DOHH2 (cell line): ENCODE results near the gene MEGF8.

Source experiments
- H3F3A ChIP-seq: fragments of 200-600 bp; sonication (generic), shearing (Covaris generic); 2 replicates; pipeline ENCODE4 v1.6.0; 2016; ENCODE audit warnings: antibody characterized with exemption, mild to moderate bottlenecking; ENCODE audit not compliant: control insufficient read depth, insufficient read depth
- H3K27ac ChIP-seq: fragments of 200-600 bp; sonication (generic); 2 replicates; pipeline ENCODE4 v1.5.1; 2014; ENCODE audit warnings: low read depth, mild to moderate bottlenecking, low read length, moderate library complexity
- H3K27me3 ChIP-seq: fragments of 200-600 bp; sonication (generic); 2 replicates; pipeline ENCODE4 v1.6.1; 2014; ENCODE audit warnings: mild to moderate bottlenecking, low read length, mixed read lengths; ENCODE audit not compliant: control insufficient read depth
- H3K36me3 ChIP-seq: fragments of 200-600 bp; sonication (generic); 2 replicates; pipeline ENCODE4 v1.6.1; 2014; ENCODE audit warnings: mild to moderate bottlenecking, low read length, moderate library complexity, mixed read lengths; ENCODE audit not compliant: control insufficient read depth
- H3K4me1 ChIP-seq: fragments of 200-600 bp; sonication (generic); 2 replicates; pipeline ENCODE4 v1.6.1; 2014; ENCODE audit warnings: mild to moderate bottlenecking, low read length, mixed read lengths; ENCODE audit not compliant: control insufficient read depth
- H3K4me2 ChIP-seq: fragments of 200-600 bp; sonication (generic); 2 replicates; pipeline ENCODE4 v1.6.0; 2014; ENCODE audit warnings: mild to moderate bottlenecking, low read length, moderate library complexity
- H3K4me3 ChIP-seq: fragments of 200-600 bp; sonication (generic); 2 replicates; pipeline ENCODE4 v1.5.1; 2014; ENCODE audit warnings: mild to moderate bottlenecking, low read length, mixed read lengths
- H3K79me2 ChIP-seq: fragments of 200-600 bp; sonication (generic); 2 replicates; pipeline ENCODE4 v1.6.1; 2014; ENCODE audit warnings: mild to moderate bottlenecking, low read length, mixed read lengths; ENCODE audit not compliant: control insufficient read depth
- H3K9me2 ChIP-seq: fragments of 200-600 bp; sonication (generic); replicated peaks from 2 replicates; pipeline ENCODE4 v1.6.1; 2014; ENCODE audit warnings: mild to moderate bottlenecking, low read length, mixed read lengths; ENCODE audit not compliant: control insufficient read depth
- H3K9me3 ChIP-seq: fragments of 200-600 bp; sonication (generic); 2 replicates; pipeline ENCODE4 v1.6.1; 2014; ENCODE audit warnings: antibody characterized with exemption, low read length, mixed read lengths; ENCODE audit not compliant: control insufficient read depth, insufficient read depth
- H4K20me1 ChIP-seq: fragments of 200-600 bp; sonication (generic); 2 replicates; pipeline ENCODE4 v1.6.0; 2014; ENCODE audit warnings: low read depth, mild to moderate bottlenecking, antibody characterized with exemption, low read length, moderate library complexity; ENCODE audit not compliant: control insufficient read depth, insufficient read depth
- EZH2phosphoT487 ChIP-seq: fragments of 200-600 bp; sonication (generic); IDR thresholded peaks from 2 replicates; pipeline ENCODE4 v1.6.1; 2017; ENCODE audit warnings: borderline replicate concordance, mild to moderate bottlenecking, antibody characterized with exemption, low read length, moderate library complexity, mixed read lengths
- TF ChIP-seq, protein P1 (sequence below): fragments of 200-600 bp; sonication (generic); IDR thresholded peaks from one replicate; pipeline ENCODE4 v1.5.1; 2014; ENCODE audit warnings: antibody characterized with exemption, mild to moderate bottlenecking, low read depth, low read length; ENCODE audit not compliant: poor library complexity, severe bottlenecking

MEGF8 gene

DNA sequence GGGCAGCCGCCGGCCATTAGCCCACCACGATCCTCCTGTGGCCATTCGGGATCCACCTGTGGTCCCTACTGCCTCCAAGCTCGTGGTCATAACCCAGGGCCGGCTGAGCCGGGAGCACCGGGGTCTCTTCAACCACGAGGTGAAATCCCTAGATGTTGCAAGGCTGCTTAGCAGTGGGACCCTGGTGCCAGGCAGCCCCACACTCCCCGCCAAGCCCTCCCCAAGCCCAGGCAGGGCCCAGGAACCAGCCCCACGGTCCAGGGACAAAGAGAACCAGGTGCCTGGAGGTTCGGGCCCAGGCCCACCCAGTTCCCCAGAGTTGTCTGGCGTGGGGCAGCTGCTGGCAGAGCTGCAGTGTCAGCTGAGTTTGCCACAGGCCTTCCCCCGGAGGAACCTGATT is 15.7 kb upstream of the MEGF8 start:
- Histone ChIP-seq H4K20me1 (no peaks in the 10 kb centered on the region), H3K27me3 (peaks cover 22% of the 10 kb centered on the region)
- TF ChIP-seq, protein P1, sequence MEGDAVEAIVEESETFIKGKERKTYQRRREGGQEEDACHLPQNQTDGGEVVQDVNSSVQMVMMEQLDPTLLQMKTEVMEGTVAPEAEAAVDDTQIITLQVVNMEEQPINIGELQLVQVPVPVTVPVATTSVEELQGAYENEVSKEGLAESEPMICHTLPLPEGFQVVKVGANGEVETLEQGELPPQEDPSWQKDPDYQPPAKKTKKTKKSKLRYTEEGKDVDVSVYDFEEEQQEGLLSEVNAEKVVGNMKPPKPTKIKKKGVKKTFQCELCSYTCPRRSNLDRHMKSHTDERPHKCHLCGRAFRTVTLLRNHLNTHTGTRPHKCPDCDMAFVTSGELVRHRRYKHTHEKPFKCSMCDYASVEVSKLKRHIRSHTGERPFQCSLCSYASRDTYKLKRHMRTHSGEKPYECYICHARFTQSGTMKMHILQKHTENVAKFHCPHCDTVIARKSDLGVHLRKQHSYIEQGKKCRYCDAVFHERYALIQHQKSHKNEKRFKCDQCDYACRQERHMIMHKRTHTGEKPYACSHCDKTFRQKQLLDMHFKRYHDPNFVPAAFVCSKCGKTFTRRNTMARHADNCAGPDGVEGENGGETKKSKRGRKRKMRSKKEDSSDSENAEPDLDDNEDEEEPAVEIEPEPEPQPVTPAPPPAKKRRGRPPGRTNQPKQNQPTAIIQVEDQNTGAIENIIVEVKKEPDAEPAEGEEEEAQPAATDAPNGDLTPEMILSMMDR, result no peak
- TF ChIP-seq EZH2phosphoT487, result no peak

DNA sequence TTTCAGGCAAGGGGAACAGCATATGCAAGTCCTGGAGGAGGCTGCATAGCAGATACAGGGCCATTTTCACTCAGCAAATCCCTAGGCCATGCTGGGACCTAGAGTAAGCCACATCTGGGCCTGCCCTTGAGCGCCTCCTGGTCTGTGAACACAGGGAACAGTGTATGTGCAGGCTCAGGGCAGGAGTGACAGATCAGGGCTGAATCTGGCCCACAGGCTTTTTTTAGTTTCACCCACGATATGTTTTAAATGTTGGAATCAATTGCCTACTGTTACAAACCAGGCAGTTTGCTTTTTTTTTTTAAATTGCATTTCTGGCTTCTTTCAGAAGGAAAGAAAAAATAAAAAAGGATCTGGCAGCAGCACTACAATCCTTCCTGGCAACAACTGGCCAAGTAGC is 13.8 kb upstream of the MEGF8 start:
- Histone ChIP-seq H3K27ac (no peak overlapping the region), H3K9me2 (no peaks in the 10 kb centered on the region), H3F3A (0 out of 2 replicates have a peak, but pooled peaks cover 3% of the 10 kb centered on the region), H3K36me3 (no peaks in the 10 kb centered on the region), H3K4me3 (no peak overlapping the region), H3K4me2 (no peak overlapping the region), H4K20me1 (no peaks in the 10 kb centered on the region), H3K27me3 (peaks cover 25% of the 10 kb centered on the region), H3K79me2 (no peaks in the 10 kb centered on the region), H3K4me1 (peaks cover 29% of the 10 kb centered on the region), H3K9me3 (no peaks in the 10 kb centered on the region)
- no peak for TF ChIP-seq EZH2phosphoT487
- TF ChIP-seq, protein P1, result peak; percentile 22

More for the DNA sequence above, 15.7 kb upstream of the MEGF8 start:
- no peaks in the 10 kb centered on the region for H3K9me3 ChIP-seq
- H3K36me3 ChIP-seq, result no peaks in the 10 kb centered on the region
- no peak overlapping the region for H3K27ac ChIP-seq
- no peak overlapping the region for H3K4me2 ChIP-seq
- H3K4me3 ChIP-seq, result no peak overlapping the region
- H3F3A ChIP-seq, result 0 out of 2 replicates have a peak, but pooled peaks cover under 1% of the 10 kb centered on the region
- peaks cover 19% of the 10 kb centered on the region for H3K4me1 ChIP-seq
- H3K79me2 ChIP-seq, result no peaks in the 10 kb centered on the region
- no peaks in the 10 kb centered on the region for H3K9me2 ChIP-seq

DNA sequence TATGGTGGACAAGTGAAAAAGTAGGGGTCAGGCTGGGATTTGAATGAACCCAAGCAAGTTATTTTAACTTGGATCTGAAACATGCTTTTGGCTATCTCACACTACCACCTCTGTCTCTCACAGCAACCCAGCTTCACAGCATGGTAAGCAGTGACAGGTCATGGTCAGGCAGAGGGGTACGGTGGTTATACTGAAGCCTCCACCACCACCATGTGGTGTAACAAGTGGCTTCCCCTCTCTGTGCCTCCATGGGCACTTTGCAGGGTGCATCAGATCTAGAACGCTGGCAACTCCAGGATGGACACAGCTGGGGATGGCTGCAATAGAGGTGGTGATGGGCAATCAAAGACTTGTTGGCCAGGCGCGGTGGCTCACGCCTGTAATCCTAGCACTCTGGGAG is 13.1 kb upstream of the MEGF8 start:
- no peaks in the 10 kb centered on the region for H3K9me3 ChIP-seq
- H3K27ac ChIP-seq, result no peak overlapping the region
- peak overlapping the region; percentile 95 for H3K4me2 ChIP-seq
- no peaks in the 10 kb centered on the region for H3K79me2 ChIP-seq
- H3K9me2 ChIP-seq, result no peaks in the 10 kb centered on the region
- H3F3A ChIP-seq, result 0 out of 2 replicates have a peak, but pooled peaks cover 5% of the 10 kb centered on the region
- TF ChIP-seq, protein P1, result no peak
- TF ChIP-seq EZH2phosphoT487, result no peak
- no peaks in the 10 kb centered on the region for H3K36me3 ChIP-seq
- H3K4me3 ChIP-seq, result peak overlapping the region; percentile 86
- no peaks in the 10 kb centered on the region for H4K20me1 ChIP-seq
- H3K4me1 ChIP-seq, result peaks cover 36% of the 10 kb centered on the region
- peaks cover 25% of the 10 kb centered on the region for H3K27me3 ChIP-seq
